GM12878 (cell line): Measurements from ENCODE around the gene FAM24B. TPM values are rescaled to one million over a fixed set of nuclear protein-coding genes. Genes with fewer than 3 reads are reported as not detected.

Experiments used
- ATAC-seq: fragments of 200-7000 bp; cut with Tn5 transposase; 3 replicates; pipeline ENCODE4 v1.9.1; 2020; ENCODE audit warnings: mild to moderate bottlenecking, moderate library complexity
- BruUV-seq: library from RNA; stranded (reverse); fragments of 400-500 nt; replicated peaks from 2 replicates; lab custom pipeline; 2021; lab: Mats Ljungman, UMichigan
- CTCF ChIA-PET: fragments of 300-600 bp; sonication (Branson Sonifier 250); formaldehyde crosslinking; extraction: SDS; loops from one replicate; lab custom pipeline; 2021; ENCODE audit warnings: inconsistent platforms; lab: Yijun Ruan, JAX
- POLR2A ChIA-PET: fragments of 350-600 bp; formaldehyde crosslinking; extraction: SDS; loops from one replicate; lab custom pipeline; 2021; ENCODE audit warnings: inconsistent platforms; lab: Charles Lee
- RAD21 ChIA-PET: fragments of 300-600 bp; sonication (Branson Sonifier 250); formaldehyde crosslinking; loops from one replicate; lab custom pipeline; 2023; ENCODE audit warnings: antibody characterized with exemption; ENCODE audit not compliant: unreplicated experiment; lab: Charles Lee
- SMC1A ChIA-PET: fragments of 300-600 bp; sonication (Branson Sonifier 250); formaldehyde crosslinking; loops from one replicate; lab custom pipeline; 2023; ENCODE audit not compliant: unreplicated experiment, uncharacterized antibody; lab: Charles Lee
- DNase-seq: peaks from one replicate; pipeline ENCODE4 v3.0.0-alpha.2; 2011; ENCODE audit warnings: low read depth, low spot score
- FAIRE-seq: peaks from 3 replicates; lab custom pipeline; 2011; peaks lifted over from hg19 to GRCh38; lab: Jason Lieb, UNC
- H2AFZ ChIP-seq: 2 replicates; pipeline ENCODE4 v1.6.0; 2011; ENCODE audit warnings: low read depth, low read length, control low read depth; ENCODE audit not compliant: control insufficient read depth
- H3K27ac ChIP-seq: 2 replicates; pipeline ENCODE4 v1.5.1; 2011; ENCODE audit warnings: control low read depth; ENCODE audit not compliant: control insufficient read depth, insufficient read depth
- H3K27me3 ChIP-seq, 2 experiments: replicated peaks in 1 of 2; 2 replicates each; pipeline versions ENCODE4 v1.6.0 to v1.6.1; 2011; ENCODE audit warnings: low read length in 1 of 2; ENCODE audit not compliant: control insufficient read depth in 2 of 2, insufficient read depth in 2 of 2
- H3K36me3 ChIP-seq, 2 experiments: 2 replicates each; pipeline ENCODE4 v1.5.1; 2011; ENCODE audit warnings: low read length in 1 of 2; ENCODE audit not compliant: control insufficient read depth in 2 of 2, insufficient read depth in 2 of 2
- H3K4me1 ChIP-seq: 2 replicates; pipeline ENCODE4 v1.6.1; 2011; ENCODE audit warnings: mild to moderate bottlenecking, low read length, moderate library complexity, mixed read lengths; ENCODE audit not compliant: control insufficient read depth, insufficient read depth
- H3K4me2 ChIP-seq: 2 replicates; pipeline ENCODE4 v1.6.0; 2011; ENCODE audit warnings: control low read depth; ENCODE audit not compliant: control insufficient read depth, insufficient read depth
- H3K4me3 ChIP-seq: fragments of 200-600 bp; sonication (generic); 2 replicates; pipeline ENCODE4 v1.5.1; 2016
- H3K79me2 ChIP-seq: 2 replicates; pipeline ENCODE4 v1.6.0; 2011; ENCODE audit warnings: low read length; ENCODE audit not compliant: control insufficient read depth, insufficient read depth
- H3K9ac ChIP-seq: 2 replicates; pipeline ENCODE4 v1.8.0; 2011; ENCODE audit warnings: low read length, control low read depth, mixed read lengths; ENCODE audit not compliant: control insufficient read depth, insufficient read depth
- H3K9me3 ChIP-seq: replicated peaks from 3 replicates; pipeline ENCODE4 v1.5.1; 2011; ENCODE audit warnings: mild to moderate bottlenecking, low read length; ENCODE audit not compliant: control insufficient read depth, insufficient read depth
- H4K20me1 ChIP-seq: 2 replicates; pipeline ENCODE4 v1.6.0; 2011; ENCODE audit not compliant: control insufficient read depth, insufficient read depth
- RAD51 ChIP-seq: fragments of 450-650 bp; IDR thresholded peaks from 2 replicates; pipeline ENCODE4 v1.6.1; 2016; ENCODE audit warnings: moderate library complexity, mild to moderate bottlenecking, inconsistent platforms
- SPI1 ChIP-seq: IDR thresholded peaks from 2 replicates; pipeline ENCODE4 v1.6.1; 2011; ENCODE audit warnings: low read depth, mild to moderate bottlenecking, low read length, moderate library complexity, borderline replicate concordance; ENCODE audit not compliant: insufficient read depth
- WGBS: methylation state at CpG from one replicate; pipeline ENCODE4 v1.1.6; 2016; ENCODE audit warnings: low lambda C conversion rate; ENCODE audit not compliant: insufficient replicate concordance, insufficient coverage; ENCODE audit errors: missing lambda C conversion rate; 5-methylcytosine and 5-hydroxymethylcytosine counted together
- in situ Hi-C: fragments of 300-500 bp; cut with MboI; formaldehyde crosslinking; loops from 9 replicates; pipeline ENCODE4 v1.14.3; 2018; ENCODE audit warnings: mixed read lengths
- intact Hi-C: fragments of 100-400 bp; cut with micrococcal nuclease; formaldehyde crosslinking; loops from one replicate; pipeline ENCODE4 v1.14.2; 2022; ENCODE audit not compliant: unreplicated experiment
- polyA plus RNA-seq, 11 experiments: library from polyadenylated mRNA; depleted of rRNA in 4 of 11; unstranded in 6 of 11; stranded (reverse) in 5 of 11; fragments of >200 nt; fragmentation: Nextera tagmentation in 4 of 11; fragmentation: Illumina TruSeq in 1 of 11; extraction: Ambion mirVana in 4 of 11; extraction: Trizol in 1 of 11; gene quantifications; 1 replicate in 1 of 11; 2 replicates in 10 of 11; pipeline versions ENCODE4 v1.2.1 to v1.2.3, GENCODE V29; 2011 to 2016; ENCODE audit warnings: inconsistent platforms in 2 of 11, missing spikeins in 2 of 11, low read depth in 1 of 11
- total RNA-seq, 4 experiments: library from RNA; depleted of rRNA in 3 of 4; stranded (reverse); fragments of >200 nt in 3 of 4; fragmentation: Illumina TruSeq in 1 of 4; extraction: Trizol in 1 of 4; gene quantifications; 2 replicates each; pipeline versions ENCODE4 v1.2.1 to v1.2.3, GENCODE V29; 2013 to 2021
- TF ChIP-seq, protein P1 (sequence below): fragments of 450-650 bp; formaldehyde crosslinking; IDR thresholded peaks from 2 replicates; pipeline ENCODE4 v1.4.0; 2020; ENCODE audit warnings: mild to moderate bottlenecking, moderate library complexity

Gene FAM24B
- total and polyA plus RNA-seq, 10 of the 15 experiments (the other 5 are each of a cell fraction or from before 2014, with no cell fraction given) = 4.8 to 15.3 (median 7.2) TPM

GRCh38 chr10:122845783-122846332 is 33.5 kb downstream of the FAM24B start, which contains the start of gene CUZD1:
Gene CUZD1, minus strand, starts transcription at chr10:122845857. Its CDS starts 14 bp downstream, at chr10:122845843.
- no peak within 1 kb of the TSS for H3K9ac ChIP-seq
- CTCF ChIA-PET = no interaction called here
- H3K27ac ChIP-seq = no peak within 1 kb of the TSS
- no peaks in the 10 kb centered on the region for H3K4me1 ChIP-seq
- no peaks in the 10 kb centered on the region for H3K27me3 ChIP-seq
- RAD21 ChIA-PET = no interaction called here
- FAIRE-seq (no peak), DNase-seq (no peak), ATAC-seq (no peak)
- SMC1A ChIA-PET = no interaction called here
- TF ChIP-seq RAD51 (no peak), SPI1 (no peak)
- TF ChIP-seq, protein P1, sequence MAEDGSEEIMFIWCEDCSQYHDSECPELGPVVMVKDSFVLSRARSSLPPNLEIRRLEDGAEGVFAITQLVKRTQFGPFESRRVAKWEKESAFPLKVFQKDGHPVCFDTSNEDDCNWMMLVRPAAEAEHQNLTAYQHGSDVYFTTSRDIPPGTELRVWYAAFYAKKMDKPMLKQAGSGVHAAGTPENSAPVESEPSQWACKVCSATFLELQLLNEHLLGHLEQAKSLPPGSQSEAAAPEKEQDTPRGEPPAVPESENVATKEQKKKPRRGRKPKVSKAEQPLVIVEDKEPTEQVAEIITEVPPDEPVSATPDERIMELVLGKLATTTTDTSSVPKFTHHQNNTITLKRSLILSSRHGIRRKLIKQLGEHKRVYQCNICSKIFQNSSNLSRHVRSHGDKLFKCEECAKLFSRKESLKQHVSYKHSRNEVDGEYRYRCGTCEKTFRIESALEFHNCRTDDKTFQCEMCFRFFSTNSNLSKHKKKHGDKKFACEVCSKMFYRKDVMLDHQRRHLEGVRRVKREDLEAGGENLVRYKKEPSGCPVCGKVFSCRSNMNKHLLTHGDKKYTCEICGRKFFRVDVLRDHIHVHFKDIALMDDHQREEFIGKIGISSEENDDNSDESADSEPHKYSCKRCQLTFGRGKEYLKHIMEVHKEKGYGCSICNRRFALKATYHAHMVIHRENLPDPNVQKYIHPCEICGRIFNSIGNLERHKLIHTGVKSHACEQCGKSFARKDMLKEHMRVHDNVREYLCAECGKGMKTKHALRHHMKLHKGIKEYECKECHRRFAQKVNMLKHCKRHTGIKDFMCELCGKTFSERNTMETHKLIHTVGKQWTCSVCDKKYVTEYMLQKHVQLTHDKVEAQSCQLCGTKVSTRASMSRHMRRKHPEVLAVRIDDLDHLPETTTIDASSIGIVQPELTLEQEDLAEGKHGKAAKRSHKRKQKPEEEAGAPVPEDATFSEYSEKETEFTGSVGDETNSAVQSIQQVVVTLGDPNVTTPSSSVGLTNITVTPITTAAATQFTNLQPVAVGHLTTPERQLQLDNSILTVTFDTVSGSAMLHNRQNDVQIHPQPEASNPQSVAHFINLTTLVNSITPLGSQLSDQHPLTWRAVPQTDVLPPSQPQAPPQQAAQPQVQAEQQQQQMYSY = no peak
- H3K36me3 ChIP-seq = peaks cover 0 to 5% of the 10 kb centered on the region in 2 experiments
- H3K9me3 ChIP-seq = no peaks in the 10 kb centered on the region
- no peak within 1 kb of the TSS for H3K4me3 ChIP-seq
- H2AFZ ChIP-seq = no peak within 1 kb of the TSS
- no peak within 1 kb of the TSS for H3K4me2 ChIP-seq
- H3K79me2 ChIP-seq = no peaks in the 10 kb centered on the region; the same call in 1 of the 2 replicates
- in situ Hi-C loops (no loop called here), intact Hi-C loops (no loop called here)
- H4K20me1 ChIP-seq = no peaks in the 10 kb centered on the region
- WGBS = 98% methylated on average over 5 of the region's 5 CpGs
- no TSS peak for BruUV-seq
- POLR2A ChIA-PET = no interaction called here
